HG02763 (cell line): Measurements from ENCODE around the gene TDO2.
"Not testable (repeated sequence)": the region's sequence is repeated elsewhere in the genome, so short reads cannot be mapped to it uniquely, and the experiment has no call there.

Experiments
- ATAC-seq: cut with Tn5 transposase; IDR thresholded peaks from one replicate; pipeline ENCODE4 v1.9.1; 2021; ENCODE audit warnings: mild to moderate bottlenecking, moderate library complexity; ENCODE audit not compliant: unreplicated experiment

TDO2 gene

GRCh38 chr4:155903453-155903852 is at the start of gene TDO2:
TSS of gene TDO2 (plus strand) at chr4:155903696. CDS start at chr4:155903759, 63 bp downstream.
- no peak for ATAC-seq

GRCh38 chr4:155854582-155855226 is 48.8 kb upstream of the TDO2 start:
- no peak for ATAC-seq

DNA sequence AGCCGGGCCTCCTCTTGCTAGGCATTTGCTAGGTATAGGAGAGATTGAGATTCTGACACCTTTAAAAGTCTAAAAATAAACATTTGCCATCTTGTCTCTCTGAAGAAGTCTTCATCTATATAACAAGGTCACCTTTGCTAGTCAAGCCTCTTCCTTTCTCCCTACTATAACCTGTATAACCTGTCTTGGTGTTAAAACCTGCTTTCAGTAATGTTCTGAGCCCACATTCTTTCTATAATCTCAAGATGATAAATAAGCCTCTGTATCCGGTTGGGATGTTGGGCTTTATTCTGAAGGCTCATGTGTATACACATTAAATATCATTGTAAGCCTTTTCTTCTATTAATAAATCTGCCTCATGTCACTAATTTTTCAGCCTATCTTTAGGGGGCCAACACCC is 47.6 kb upstream of the TDO2 start:
- ATAC-seq: no peak

- no peak for ATAC-seq
These were observed 37.3 kb upstream of the TDO2 start, which contains the start of gene ASIC5 for GRCh38 chr4:155866177-155866576. TSS of gene ASIC5 (minus strand) at chr4:155866277. CDS start at chr4:155866226, 51 bp downstream.

DNA sequence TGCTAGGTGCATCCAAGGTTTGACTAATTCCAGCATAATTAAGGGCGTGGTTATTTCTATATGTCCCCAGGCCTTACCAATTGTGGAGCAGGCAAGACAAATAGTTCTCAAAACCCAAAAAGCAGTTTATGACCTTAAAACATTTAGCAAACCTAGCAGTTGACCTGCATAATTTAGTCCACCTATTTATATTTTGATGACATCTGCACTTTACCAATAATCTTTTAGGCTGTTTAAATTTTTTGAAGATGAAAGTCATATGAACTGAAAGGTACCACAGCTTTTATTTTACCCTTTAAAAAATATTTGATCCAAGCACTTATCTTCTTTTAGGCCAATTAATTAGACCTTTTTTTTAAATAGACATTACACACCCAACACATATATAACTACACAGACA is 27.6 kb upstream of the TDO2 start:
- no peak for ATAC-seq

- ATAC-seq: no peak
These were observed 25.5 kb upstream of the TDO2 start for GRCh38 chr4:155877971-155878370.

GRCh38 chr4:155878611-155879010 is 24.9 kb upstream of the TDO2 start:
- ATAC-seq: no peak

DNA sequence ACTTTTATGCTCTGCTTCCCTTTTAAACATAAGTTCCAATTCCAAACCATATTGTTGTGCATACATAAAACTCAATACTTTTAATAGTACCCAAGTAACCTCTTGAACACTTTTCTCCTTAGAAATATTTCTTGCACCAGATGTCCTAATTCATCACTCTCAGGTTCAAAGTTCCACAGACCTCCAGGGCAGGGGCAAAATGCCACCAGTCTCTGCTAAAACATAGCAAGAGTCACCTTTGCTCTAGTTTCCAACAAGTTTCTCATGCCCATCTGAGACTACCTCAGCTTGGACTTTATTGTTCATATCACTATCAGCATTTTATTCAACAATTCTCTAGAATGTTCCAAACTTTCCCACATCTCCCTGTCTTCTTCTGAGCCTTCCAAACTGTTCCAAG is 23.7 kb upstream of the TDO2 start:
- no peak for ATAC-seq

GRCh38 chr4:155881555-155881954 is 21.9 kb upstream of the TDO2 start:
- ATAC-seq: peak; percentile 71

GRCh38 chr4:155883895-155884294 is 19.6 kb upstream of the TDO2 start:
- ATAC-seq: no peak

DNA sequence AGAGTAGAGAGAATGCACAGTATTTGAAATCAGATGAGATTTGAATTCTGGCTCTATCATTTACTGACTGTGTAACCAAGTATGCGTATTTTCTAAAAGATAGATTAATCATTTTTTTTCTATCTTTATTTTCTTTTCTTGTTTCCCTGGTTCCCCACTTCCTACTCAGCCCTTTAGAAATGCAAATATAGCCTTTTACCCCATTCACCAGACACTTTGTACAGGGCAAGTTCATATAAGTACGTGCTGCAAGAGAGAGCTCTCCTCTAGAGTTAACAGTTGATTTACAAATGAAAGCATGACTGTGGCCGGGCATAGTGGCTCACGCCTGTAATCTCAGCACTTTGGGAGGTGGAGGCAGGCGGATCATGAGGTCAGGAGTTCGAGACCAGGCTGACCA is 17.8 kb upstream of the TDO2 start:
- no peak for ATAC-seq

GRCh38 chr4:155887045-155887444 is 16.5 kb upstream of the TDO2 start:
- no peak for ATAC-seq

GRCh38 chr4:155887847-155888570 is 15.5 kb upstream of the TDO2 start:
- no peak for ATAC-seq

DNA sequence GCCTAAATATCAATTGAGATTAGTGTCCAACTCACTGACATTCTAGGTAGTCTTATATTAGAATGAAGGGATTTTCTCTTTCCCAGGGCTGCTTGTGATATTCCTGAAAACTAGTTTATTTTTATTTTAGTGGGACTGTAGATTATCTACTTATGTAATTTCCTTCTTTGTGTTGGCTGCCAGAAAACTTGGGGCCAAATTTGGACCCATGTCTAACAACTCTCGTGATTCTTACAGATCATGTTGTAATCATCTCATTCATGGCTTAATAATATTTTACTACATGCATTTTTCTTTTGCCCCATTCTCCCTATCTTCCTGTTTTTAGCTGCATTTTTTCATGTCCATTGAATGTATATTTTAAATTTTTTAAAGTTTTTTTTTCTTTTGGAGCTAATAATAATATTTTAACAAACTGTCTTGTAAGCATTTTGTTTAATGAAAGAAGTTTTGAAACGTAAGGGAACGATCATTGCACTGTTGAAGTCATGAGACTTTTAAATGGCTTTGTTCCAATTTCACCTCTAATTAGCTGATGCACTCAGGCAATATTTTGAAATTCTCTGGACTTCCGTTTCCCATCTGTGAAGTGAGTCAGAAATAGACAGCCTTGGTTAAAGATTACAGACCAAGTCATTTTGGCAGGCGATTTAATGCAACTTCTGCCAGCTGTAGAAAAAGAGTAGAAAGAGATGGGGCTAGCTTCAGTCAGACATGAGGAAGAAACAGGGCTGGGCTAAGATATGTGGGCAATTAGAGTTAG is 14.3 kb upstream of the TDO2 start:
- ATAC-seq: peak; percentile 96

DNA sequence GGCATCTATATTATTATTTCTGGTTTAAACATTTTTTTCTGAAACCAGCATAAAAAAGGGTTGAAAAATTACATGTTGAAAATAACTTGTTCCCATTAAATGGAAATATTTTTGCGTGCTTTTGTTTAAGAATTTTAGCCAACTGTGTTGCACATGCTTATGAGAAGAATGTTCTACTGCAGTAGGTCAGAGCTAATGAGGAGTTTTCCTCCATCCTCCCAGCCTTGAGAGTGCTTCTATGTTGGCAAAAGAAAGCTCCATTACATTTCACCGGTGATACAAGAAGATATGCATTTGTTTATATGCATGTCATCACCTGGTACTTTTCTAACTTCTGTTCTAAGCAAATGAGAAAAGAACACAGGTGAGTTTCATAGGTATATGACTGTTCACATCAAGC is 13.6 kb upstream of the TDO2 start:
- no peak for ATAC-seq

- no peak for ATAC-seq
These were observed 12.4 kb upstream of the TDO2 start for GRCh38 chr4:155891058-155891457.

GRCh38 chr4:155898371-155898770 is 5.1 kb upstream of the TDO2 start:
- ATAC-seq: not testable (repeated sequence)

GRCh38 chr4:155899891-155900290 is 3.6 kb upstream of the TDO2 start:
- ATAC-seq: no peak

- ATAC-seq: no peak
These were observed 3.1 kb upstream of the TDO2 start for GRCh38 chr4:155900381-155900780.

GRCh38 chr4:155901013-155901412 is 2.5 kb upstream of the TDO2 start:
- no peak for ATAC-seq

DNA sequence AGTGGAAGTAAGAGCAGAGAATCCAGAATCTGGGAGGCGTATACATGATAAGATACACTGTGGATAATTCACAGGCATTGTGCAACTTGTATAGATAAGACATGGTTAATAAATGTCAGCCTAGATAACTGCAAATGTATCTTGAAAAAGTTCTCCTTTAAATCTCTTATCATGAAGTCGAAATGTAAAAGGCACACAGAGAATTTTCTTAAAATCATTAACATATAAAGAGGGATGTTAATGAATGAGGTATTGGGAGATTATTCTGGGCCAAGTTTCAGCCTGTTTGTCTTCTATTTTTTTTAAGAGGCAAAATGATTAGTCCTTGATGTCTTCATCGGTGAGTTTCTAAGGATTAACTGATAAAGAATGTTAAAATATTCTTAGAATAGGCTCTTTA is 835 bp downstream of the TDO2 start:
- ATAC-seq: no peak
